Cardiac fibroblast (primary cell): ENCODE results near the gene MPC1L.

ENCODE experiments used
- DNase-seq, 2 donors: peaks; one replicate each; pipeline versions ENCODE4 v3.0.0 to v3.0.0-alpha.2; 2010; ENCODE audit warnings: low read depth in 2 of 2
- H3K4me3 ChIP-seq, 2 donors: replicated peaks in 1 of 2; 1 replicate in 1 of 2; 2 replicates in 1 of 2; pipeline ENCODE4 v1.5.1; 2011; ENCODE audit warnings: low read depth in 2 of 2, low read length in 2 of 2, mild to moderate bottlenecking in 2 of 2, moderate library complexity in 1 of 2
- TF ChIP-seq, protein P1 (sequence below): IDR thresholded peaks from one replicate; pipeline ENCODE4 v1.5.1; 2011; ENCODE audit warnings: low read depth, mild to moderate bottlenecking, low read length, inconsistent platforms

Gene MPC1L

DNA sequence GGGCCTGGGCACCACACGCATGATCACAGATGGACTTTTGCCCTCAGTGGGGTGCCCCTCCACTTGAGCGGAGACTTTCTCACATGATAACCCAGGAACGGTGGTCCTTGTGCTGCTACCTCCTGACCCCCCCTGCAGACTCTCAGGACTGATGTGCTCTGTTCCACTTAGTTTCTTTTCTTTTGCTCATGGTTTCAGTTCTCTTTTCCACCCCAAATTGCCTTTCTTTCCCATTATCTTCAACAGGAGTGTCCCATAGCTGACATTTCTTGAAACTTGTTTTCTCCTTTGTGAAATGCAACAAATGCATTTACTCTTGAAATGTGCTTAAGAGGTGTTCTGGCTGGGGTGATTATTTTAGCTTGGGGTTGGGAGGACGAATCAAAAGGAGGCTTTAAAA, 9.0 kb downstream of the MPC1L start:
- no peak for DNase-seq
- TF ChIP-seq, protein P1, sequence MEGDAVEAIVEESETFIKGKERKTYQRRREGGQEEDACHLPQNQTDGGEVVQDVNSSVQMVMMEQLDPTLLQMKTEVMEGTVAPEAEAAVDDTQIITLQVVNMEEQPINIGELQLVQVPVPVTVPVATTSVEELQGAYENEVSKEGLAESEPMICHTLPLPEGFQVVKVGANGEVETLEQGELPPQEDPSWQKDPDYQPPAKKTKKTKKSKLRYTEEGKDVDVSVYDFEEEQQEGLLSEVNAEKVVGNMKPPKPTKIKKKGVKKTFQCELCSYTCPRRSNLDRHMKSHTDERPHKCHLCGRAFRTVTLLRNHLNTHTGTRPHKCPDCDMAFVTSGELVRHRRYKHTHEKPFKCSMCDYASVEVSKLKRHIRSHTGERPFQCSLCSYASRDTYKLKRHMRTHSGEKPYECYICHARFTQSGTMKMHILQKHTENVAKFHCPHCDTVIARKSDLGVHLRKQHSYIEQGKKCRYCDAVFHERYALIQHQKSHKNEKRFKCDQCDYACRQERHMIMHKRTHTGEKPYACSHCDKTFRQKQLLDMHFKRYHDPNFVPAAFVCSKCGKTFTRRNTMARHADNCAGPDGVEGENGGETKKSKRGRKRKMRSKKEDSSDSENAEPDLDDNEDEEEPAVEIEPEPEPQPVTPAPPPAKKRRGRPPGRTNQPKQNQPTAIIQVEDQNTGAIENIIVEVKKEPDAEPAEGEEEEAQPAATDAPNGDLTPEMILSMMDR: no peak
- H3K4me3 ChIP-seq: no peak overlapping the region

DNA sequence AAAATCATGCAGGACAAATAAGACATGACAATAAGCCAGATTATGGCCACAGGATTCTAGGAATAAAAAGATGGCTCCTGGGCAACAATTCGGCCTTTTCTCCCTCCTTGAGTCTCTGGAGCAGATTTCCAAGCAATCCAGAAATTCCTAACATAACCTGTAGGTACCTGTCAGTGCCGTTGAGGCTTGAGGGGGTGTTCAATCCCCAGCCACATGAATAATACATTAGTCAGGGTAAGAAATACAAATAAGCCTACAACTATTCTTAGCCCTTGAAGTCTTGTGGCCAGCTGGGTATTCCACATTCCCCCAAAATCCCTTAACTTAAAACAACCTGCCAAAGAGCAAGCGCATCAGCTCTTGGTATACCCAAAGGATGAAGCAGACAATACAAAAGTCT, 14.5 kb downstream of the MPC1L start:
- no peak overlapping the region for H3K4me3 ChIP-seq
- TF ChIP-seq, protein P1: no peak
- DNase-seq: no peak

DNA sequence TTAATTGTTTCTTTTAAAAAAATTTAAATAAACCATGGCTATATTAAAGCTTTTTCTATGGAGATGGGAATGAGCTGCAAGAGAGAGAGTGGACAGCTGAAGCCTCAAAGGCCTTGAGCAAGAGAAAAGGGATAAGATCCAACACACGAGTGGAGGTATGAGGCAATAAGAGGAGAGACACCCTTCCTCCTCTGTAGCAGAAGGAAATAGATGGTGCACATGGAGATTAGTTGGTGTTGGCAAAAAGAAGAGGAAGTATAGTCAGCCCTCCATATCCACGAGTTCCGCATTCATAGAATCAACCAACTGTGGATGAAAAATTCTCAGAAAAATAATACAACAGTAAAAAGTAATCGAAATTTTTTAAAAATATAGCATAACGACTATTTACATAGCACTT, 20.9 kb downstream of the MPC1L start:
- peak; percentile 68 to 76 for DNase-seq
- TF ChIP-seq, protein P1: no peak
- peak overlapping the region in 1 of 2 donors; percentile 48 for H3K4me3 ChIP-seq

DNA sequence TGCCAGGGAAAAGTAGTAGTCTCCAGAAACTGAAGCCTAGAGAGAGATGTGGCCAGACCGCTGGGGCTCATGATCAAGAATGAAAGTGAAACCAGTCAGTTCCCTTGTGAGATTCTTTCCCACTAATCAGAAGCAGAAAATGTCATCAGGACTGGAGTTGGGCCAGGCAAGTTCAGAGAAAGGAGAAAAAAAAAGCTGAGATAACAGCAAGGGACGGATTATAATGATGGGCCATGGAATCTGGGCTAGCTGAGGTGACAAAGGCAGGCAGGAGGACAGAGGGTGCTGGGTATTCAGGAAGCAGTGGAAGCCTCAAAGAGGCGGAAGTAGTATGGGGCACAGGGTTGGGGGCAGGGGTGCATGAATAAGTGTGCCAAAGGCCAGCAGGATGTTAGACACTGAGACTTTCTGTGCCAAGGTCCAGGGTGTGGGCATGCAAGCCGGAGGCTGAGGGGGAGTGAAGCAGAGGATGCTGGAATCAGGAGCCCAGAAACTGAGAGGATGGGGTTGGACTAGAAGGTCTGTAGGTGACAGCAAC, 21.7 kb downstream of the MPC1L start:
- DNase-seq: peak; percentile 67 to 71
- H3K4me3 ChIP-seq: peak overlapping the region; percentile 26 to 48
- TF ChIP-seq, protein P1: no peak

DNA sequence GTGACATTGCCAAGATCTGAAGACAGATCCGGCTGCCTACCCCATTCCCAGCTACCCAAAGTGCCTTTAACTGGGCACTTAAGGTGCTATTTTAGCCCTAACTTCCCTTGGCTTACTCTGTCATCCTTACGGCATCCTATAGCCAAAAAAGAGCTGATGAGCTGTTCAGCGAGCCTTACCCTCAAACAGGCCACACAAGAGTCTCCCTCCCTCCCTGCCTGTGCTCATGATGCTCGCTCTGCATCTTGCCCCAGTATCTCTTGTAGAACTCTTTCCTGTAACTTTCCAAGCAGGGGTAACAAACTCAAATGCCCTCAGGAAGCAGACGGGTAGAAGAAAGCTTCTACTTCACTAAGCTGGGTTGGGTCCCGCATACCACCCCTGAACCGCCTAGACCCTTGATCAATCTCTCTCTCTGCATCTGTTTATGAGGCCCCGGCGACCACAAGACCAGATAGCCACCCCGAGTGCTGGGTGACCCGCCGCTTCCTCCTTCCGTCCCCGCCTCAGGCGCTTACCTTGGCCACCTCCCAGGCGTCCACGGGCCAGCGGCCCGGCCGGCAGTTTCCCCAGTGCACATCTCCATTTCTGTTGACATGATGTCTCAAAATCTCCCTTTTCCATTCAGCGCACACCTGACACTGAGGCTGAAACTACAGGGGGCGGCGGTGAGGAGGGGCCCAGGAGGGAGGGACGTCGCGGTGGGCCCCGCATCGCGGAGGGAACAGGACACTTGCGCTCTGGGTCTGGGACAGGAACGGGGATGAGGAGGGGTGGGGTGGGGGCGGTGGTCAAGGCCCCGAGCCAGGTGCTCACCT, 23.5 kb downstream of the MPC1L start:
- TF ChIP-seq, protein P1: no peak
- peak; percentile 17 to 39 for DNase-seq

DNA sequence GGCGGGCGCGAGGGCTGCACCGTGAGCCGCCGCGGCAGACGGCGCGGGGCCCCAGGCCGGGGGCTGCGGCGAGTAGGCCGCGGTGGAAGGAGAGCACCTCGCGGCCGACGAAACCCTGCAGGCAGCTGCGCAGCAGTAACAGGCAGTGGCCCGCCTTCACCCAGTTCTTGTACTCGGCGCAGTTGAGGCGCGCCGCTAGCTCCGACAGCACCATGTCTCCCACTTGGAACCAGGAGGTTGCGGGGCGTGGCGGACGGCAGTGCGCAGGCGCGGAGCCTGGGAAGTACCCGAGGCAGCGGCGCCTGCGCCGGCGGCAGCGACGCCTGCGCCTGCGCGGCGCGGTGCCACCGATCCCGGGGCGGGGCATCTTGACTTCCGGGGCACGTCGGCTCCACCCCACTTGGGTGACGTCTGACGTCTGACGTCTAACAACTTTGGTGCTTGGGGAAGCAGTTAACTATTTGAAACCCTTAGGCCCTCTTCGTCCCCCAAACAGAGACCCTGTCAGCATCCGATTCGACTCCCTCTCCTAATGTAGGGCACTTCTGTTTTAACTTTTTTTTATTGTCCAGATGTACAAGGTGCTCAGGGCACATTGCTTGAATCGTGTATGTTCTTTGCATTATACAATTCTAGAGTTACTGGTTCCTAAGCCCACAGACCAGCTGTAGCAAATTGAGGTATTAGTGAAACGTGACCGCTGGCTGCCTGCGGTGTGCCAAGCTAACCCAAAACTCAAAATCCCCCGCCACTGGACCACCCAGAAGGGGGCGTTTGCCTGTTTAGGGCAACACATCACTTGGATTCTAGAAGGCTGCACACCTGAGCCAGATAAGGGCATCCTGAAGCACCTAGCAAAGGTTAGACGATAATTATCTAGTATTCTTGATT, 24.3 kb downstream of the MPC1L start, which contains the start of gene CXorf38:
TSS of gene CXorf38 (minus strand) at position 255 of the 891 bp plus-strand sequence. CDS start at position 214, 41 bp downstream.
- TF ChIP-seq, protein P1: no peak
- DNase-seq: peak; percentile 85 to 92
- peak within 1 kb of the TSS; percentile 64 to 79 for H3K4me3 ChIP-seq

More for the DNA sequence above, 23.5 kb downstream of the MPC1L start:
- H3K4me3 ChIP-seq: peak overlapping the region; percentile 64 to 79
